ENCODE data around the gene RPL28.

DNA sequence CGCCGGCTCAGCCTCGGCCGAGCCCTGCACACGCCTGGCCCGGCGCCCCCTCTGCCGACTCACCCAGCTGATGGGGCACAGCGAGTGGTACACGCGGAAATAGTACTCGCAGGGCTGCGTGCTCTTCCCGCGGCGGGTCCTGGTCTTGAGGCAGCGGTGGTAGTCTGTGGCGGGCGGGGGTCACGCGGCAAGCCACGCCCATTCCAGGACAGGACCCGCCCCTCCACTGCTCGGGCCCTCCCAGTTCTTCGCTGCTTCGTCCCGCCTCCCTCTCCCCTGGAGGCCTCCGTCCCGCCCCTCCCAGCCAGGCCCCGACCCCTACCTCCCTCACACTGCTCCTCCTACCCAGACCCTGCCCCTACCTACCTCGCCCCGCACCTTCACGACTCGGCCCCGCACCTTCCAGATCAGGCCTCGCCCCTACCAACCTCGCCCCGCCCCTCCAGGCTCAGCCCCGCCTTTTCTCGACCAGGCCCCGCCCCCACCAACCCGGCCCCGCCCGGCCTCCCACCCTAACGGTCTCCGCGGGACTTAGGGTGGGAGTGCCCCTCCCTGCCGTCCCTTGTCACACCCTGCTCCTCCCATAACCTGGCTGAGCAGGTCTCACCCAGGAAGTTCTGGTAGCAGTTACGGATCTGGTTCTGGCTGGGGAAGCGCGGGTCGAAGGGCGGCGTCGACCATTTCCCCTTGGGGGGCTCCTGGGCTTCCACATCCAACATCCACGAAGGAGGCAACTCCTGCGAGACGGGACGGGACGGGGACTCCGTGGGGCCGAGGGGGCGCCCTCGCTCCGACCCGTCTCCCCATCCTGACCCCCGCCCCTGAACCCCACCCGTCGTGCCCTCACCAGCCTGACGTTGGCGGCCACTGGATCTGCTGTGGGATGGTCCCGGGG lies 31.7 kb upstream of the RPL28 start:
- no peak for TF ChIP-seq POLR2A (IDR thresholded peaks at IDR 0.05; ENCODE audit: low read depth, low read length)
- TF ChIP-seq, protein P1, sequence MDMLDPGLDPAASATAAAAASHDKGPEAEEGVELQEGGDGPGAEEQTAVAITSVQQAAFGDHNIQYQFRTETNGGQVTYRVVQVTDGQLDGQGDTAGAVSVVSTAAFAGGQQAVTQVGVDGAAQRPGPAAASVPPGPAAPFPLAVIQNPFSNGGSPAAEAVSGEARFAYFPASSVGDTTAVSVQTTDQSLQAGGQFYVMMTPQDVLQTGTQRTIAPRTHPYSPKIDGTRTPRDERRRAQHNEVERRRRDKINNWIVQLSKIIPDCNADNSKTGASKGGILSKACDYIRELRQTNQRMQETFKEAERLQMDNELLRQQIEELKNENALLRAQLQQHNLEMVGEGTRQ (IDR thresholded peaks at IDR 0.05; ENCODE audit: low read depth, low read length) = no peak
- TF ChIP-seq RFX5 (IDR thresholded peaks at IDR 0.05; ENCODE audit: low read depth, low read length) = no peak
- TF ChIP-seq BHLHE40 (IDR thresholded peaks at IDR 0.05; ENCODE audit: low read depth, low read length) = no peak
- TF ChIP-seq, protein P2, sequence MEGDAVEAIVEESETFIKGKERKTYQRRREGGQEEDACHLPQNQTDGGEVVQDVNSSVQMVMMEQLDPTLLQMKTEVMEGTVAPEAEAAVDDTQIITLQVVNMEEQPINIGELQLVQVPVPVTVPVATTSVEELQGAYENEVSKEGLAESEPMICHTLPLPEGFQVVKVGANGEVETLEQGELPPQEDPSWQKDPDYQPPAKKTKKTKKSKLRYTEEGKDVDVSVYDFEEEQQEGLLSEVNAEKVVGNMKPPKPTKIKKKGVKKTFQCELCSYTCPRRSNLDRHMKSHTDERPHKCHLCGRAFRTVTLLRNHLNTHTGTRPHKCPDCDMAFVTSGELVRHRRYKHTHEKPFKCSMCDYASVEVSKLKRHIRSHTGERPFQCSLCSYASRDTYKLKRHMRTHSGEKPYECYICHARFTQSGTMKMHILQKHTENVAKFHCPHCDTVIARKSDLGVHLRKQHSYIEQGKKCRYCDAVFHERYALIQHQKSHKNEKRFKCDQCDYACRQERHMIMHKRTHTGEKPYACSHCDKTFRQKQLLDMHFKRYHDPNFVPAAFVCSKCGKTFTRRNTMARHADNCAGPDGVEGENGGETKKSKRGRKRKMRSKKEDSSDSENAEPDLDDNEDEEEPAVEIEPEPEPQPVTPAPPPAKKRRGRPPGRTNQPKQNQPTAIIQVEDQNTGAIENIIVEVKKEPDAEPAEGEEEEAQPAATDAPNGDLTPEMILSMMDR (conservative IDR thresholded peaks at IDR 0.05; ENCODE audit: low read depth, low read length) = no peak

All from IMR-90 (cell line).